ENCODE data around the gene PRKAR1B.

DNA sequence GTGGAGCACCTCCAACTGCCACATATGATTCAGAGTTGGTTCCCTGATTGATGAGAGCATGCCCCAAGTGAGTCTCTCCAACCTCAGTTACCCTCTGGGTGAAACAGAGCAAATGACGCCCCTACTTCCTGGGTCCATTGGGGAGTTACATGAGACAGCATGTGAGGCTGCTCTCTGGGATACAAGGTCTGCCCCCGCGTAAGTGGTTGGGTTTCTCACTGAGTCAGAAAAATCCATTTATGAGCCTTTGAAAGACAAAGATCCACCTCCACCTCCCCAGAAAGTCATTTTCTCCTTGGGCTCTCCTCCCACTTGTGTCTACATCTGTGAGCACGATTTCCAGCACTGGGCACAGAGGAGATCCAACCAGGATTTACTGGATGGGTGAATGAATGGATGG, 71.3 kb downstream of the PRKAR1B start:
- TF ChIP-seq EP300 (IDR thresholded peaks at IDR 0.05; ENCODE audit: borderline replicate concordance) = no peak
- no peak for TF ChIP-seq EGR1 (IDR thresholded peaks at IDR 0.05)
- TF ChIP-seq RAD21 (IDR thresholded peaks at IDR 0.05; ENCODE audit: low read depth) = no peak
